Measurements from ENCODE around the gene SCN1B.
"Not testable (repeated sequence)": the region's sequence is repeated elsewhere in the genome, so short reads cannot be mapped to it uniquely, and the experiment has no call there.

The SCN1B gene

DNA sequence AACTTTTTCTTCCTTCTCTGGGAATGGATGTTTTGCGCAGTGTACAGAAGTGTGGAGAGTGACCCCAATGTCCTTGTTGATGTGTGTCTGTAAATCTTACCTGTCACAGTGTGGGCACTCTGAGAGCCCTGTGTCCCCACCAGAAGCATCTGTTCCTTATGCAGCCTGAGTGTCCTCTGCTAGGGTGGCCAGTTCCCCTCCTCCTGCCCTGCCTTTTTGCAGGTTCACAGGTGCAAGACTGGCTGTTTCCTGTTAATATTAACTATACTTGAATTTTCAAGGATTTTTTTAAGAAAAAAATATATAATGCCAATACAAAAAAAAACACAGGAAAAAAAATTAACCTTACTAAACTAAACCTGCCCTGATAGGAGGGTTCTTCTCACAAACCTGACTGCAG, 42.2 kb upstream of the SCN1B start:
- H3K27ac ChIP-seq = no peak overlapping the region
- TF ChIP-seq, protein P1, sequence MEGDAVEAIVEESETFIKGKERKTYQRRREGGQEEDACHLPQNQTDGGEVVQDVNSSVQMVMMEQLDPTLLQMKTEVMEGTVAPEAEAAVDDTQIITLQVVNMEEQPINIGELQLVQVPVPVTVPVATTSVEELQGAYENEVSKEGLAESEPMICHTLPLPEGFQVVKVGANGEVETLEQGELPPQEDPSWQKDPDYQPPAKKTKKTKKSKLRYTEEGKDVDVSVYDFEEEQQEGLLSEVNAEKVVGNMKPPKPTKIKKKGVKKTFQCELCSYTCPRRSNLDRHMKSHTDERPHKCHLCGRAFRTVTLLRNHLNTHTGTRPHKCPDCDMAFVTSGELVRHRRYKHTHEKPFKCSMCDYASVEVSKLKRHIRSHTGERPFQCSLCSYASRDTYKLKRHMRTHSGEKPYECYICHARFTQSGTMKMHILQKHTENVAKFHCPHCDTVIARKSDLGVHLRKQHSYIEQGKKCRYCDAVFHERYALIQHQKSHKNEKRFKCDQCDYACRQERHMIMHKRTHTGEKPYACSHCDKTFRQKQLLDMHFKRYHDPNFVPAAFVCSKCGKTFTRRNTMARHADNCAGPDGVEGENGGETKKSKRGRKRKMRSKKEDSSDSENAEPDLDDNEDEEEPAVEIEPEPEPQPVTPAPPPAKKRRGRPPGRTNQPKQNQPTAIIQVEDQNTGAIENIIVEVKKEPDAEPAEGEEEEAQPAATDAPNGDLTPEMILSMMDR (IDR thresholded peaks at IDR 0.05; ENCODE audit: low read depth, low read length) = no peak
- H3K9me3 ChIP-seq (ENCODE audit: severe bottlenecking) = peaks cover 3% of the 10 kb centered on the region
- no peak overlapping the region for H3K4me3 ChIP-seq (ENCODE audit: low read depth, low read length)
- H3K36me3 ChIP-seq = no peaks in the 10 kb centered on the region
- no peaks in the 10 kb centered on the region for H3K27me3 ChIP-seq (ENCODE audit: insufficient read depth, low read depth, severe bottlenecking)
- no peak for DNase-seq

DNA sequence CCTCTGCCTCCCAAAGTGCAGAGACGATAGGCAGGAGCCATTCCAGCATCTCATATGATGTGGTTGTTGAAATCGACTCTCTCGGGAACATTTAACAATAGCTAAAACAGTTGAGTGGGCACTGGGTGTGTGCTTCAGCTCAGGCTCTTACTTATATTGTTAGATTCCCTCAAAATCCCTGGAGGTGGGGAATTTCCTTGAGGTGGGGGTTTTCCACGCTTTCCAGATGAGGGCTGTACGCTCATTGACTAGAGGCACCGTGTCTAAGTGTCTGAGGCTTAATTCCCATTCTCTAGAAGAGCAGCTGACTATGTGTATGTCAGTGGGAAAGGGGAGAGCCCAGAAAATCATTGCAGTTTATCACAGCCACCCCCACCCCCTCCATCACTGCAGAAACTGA, 41.0 kb upstream of the SCN1B start:
- Histone ChIP-seq H3K36me3 (no peaks in the 10 kb centered on the region), H3K27me3 (ENCODE audit: insufficient read depth, low read depth, severe bottlenecking) (no peaks in the 10 kb centered on the region), H3K9me3 (ENCODE audit: severe bottlenecking) (peaks cover 3% of the 10 kb centered on the region), H3K4me3 (ENCODE audit: low read depth, low read length) (no peak overlapping the region), H3K27ac (no peak overlapping the region)
- TF ChIP-seq, protein P1 (IDR thresholded peaks at IDR 0.05; ENCODE audit: low read depth, low read length) = no peak
- no peak for DNase-seq

DNA sequence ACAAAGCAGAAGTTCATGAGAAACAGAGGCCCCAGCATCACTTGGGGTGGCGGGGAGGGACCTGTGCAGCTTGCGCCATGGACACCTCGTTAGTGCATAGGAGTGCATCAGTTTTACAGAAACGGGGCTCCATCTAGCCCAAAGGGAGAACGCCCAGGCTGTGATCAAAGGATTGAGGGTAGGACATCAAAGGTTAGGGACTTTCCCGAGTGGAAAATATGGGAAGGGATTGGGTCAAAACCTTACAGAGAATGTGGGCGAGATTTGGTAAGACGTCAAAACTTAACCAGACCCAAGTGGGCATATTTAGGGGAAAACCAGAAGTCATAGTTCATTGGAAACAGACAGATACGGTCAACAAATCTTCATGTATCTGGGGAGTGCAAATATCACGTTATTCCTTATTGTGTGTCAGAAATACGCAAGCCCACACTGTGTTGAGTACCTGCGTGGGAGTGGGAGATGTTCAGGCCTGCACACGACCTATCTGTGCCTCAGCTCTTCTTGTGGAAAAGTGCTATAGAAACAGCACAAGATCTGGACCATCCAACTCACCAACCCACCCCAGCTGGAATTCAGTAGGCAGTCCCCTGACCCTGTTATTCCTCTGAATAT, 39.6 kb upstream of the SCN1B start:
- TF ChIP-seq, protein P1 (IDR thresholded peaks at IDR 0.05; ENCODE audit: low read depth, low read length) = no peak
- H3K4me3 ChIP-seq (ENCODE audit: low read depth, low read length) = no peak overlapping the region
- no peaks in the 10 kb centered on the region for H3K27me3 ChIP-seq (ENCODE audit: insufficient read depth, low read depth, severe bottlenecking)
- DNase-seq = no peak
- H3K9me3 ChIP-seq (ENCODE audit: severe bottlenecking) = peaks cover 11% of the 10 kb centered on the region
- no peaks in the 10 kb centered on the region for H3K36me3 ChIP-seq
- H3K27ac ChIP-seq = no peak overlapping the region

DNA sequence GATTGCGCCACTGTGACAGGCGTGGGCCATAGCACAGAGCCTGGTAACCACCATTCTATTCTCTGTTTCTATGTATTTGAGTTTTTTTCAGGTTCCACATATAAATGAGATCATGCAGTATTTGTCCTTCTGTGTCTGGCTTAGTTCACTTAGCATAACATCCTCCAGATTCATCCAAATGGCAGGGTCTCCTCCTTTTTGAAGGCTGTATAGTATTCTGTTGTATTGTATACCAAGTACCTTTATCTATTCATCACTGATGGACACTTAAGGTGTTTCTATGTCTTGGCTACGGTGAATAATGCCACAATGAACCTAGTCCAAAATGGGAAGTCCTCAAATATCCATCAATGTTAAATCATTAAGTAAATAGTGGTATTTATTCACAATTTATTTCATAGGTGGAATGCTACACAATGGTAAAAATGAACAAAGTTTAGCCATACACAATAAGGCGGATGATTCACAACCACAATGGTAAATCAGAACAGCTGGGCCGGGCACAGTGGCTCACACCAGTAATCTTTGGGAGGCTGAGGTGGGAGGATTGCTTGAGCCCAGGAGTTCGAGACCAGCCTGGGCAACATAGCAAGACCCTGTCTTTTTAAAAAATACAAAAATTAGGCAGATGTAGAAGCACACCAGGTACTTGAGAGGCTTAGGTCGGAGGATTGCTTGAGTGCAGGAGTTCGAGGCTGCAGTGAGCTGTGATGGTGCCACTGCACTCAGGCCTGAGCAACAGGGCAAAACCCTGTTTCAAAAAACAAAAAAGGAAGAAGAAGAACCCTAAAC, 38.5 kb upstream of the SCN1B start:
- no peak for DNase-seq
- Histone ChIP-seq H3K27ac (no peak overlapping the region), H3K36me3 (no peaks in the 10 kb centered on the region), H3K4me3 (ENCODE audit: low read depth, low read length) (no peak overlapping the region), H3K27me3 (ENCODE audit: insufficient read depth, low read depth, severe bottlenecking) (no peaks in the 10 kb centered on the region), H3K9me3 (ENCODE audit: severe bottlenecking) (peaks cover 11% of the 10 kb centered on the region)
- TF ChIP-seq, protein P1 (IDR thresholded peaks at IDR 0.05; ENCODE audit: low read depth, low read length) = no peak

DNA sequence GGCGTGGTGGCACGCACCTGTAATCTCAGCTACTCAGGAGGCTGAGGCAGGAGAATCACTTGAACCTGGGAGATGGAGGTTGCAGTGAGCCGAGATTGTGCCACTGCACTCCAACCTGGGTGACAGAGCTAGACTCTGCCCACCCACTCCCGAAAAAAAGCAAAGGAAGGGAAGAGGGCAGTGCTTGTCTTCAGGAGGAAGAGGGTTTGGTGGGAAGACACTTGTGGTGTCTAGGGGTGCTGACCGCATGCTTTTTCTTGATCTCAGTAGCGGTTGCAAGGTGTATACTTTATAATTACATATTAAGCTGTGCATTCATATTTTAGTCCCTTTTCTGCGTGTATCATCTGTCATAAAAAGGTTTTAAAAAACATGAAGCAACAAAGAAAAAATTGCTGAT, 37.7 kb upstream of the SCN1B start:
- not testable (repeated sequence) for H3K4me3 ChIP-seq (ENCODE audit: low read depth, low read length); H3K27ac ChIP-seq; DNase-seq; H3K36me3 ChIP-seq; H3K27me3 ChIP-seq (ENCODE audit: insufficient read depth, low read depth, severe bottlenecking)
- peaks cover 11% of the 10 kb centered on the region for H3K9me3 ChIP-seq (ENCODE audit: severe bottlenecking)

DNA sequence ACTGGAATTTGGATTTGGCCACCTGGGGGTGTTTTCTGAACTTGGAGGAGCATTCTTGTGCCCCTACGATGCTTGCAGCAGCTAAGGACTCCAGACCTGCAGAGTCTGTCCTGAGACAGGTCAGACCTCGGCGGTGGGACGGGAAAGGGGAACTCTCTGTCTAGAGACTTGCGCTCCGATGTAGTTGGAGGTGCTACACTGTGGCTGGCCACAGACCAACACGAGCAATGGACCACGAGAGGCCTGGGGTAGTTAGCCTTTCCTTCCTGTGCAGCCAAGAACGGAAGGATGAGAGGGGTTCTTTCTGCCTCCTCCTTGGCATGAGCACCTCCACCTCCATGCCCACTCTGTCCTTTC, 36.0 kb upstream of the SCN1B start:
- Histone ChIP-seq H3K4me3 (ENCODE audit: low read depth, low read length) (no peak overlapping the region), H3K27ac (no peak overlapping the region), H3K36me3 (no peaks in the 10 kb centered on the region), H3K27me3 (ENCODE audit: insufficient read depth, low read depth, severe bottlenecking) (no peaks in the 10 kb centered on the region), H3K9me3 (ENCODE audit: severe bottlenecking) (peaks cover 11% of the 10 kb centered on the region)
- TF ChIP-seq, protein P1 (IDR thresholded peaks at IDR 0.05; ENCODE audit: low read depth, low read length) = no peak
- DNase-seq = no peak

Measured in WERI-Rb-1 (cell line).